ENCODE data around the gene SECISBP2L. TPM values are rescaled to one million over a fixed set of nuclear protein-coding genes. Genes with fewer than 3 reads are reported as not detected.

Gene SECISBP2L
- total RNA-seq, 1 experiment from 2014 or later: 36.4 TPM

GRCh38 chr15:49038382-49038781 lies 7.9 kb downstream of the SECISBP2L start:
- H3K27me3 ChIP-seq (replicated peaks; ENCODE audit: insufficient read depth, low read depth, low read length, poor library complexity): no peaks in the 10 kb centered on the region
- DNase-seq (ENCODE audit: low spot score): no peak
- TF ChIP-seq CTCF (conservative IDR thresholded peaks at IDR 0.05; ENCODE audit: low read depth, low read length): no peak
- TF ChIP-seq EZH2 (IDR thresholded peaks at IDR 0.05; ENCODE audit: borderline replicate concordance, low read depth, low read length, poor library complexity, severe bottlenecking): no peak
- BruUV-seq (replicated peaks): no TSS peak
- no peak overlapping the region for H3K27ac ChIP-seq (ENCODE audit: low read depth, low read length, poor library complexity, severe bottlenecking)
- intact Hi-C loops (cut with micrococcal nuclease; ENCODE audit: unreplicated experiment): loop anchor here (10.0 kb wide), 1 partner anchor 174 kb away; no protein-coding TSS in a partner anchor
- H3K9me3 ChIP-seq (ENCODE audit: low read depth, low read length, poor library complexity, severe bottlenecking): no peaks in the 10 kb centered on the region
- H3K4me1 ChIP-seq (ENCODE audit: insufficient read depth, low read length, poor library complexity, severe bottlenecking): peaks cover 17% of the 10 kb centered on the region
- POLR2A ChIA-PET (ENCODE audit: low non-redundant PET): no interaction called here
- H3K36me3 ChIP-seq (ENCODE audit: insufficient read depth, low read length, poor library complexity, severe bottlenecking): peaks cover 6% of the 10 kb centered on the region
- no peak overlapping the region for H3K4me3 ChIP-seq (ENCODE audit: low read depth, low read length, poor library complexity, severe bottlenecking)
- CTCF ChIA-PET: no interaction called here

GRCh38 chr15:49037546-49037940 lies 8.7 kb downstream of the SECISBP2L start:
- H3K27ac ChIP-seq (ENCODE audit: low read depth, low read length, poor library complexity, severe bottlenecking): no peak overlapping the region
- H3K4me3 ChIP-seq (ENCODE audit: low read depth, low read length, poor library complexity, severe bottlenecking): no peak overlapping the region
- peaks cover 6% of the 10 kb centered on the region for H3K36me3 ChIP-seq (ENCODE audit: insufficient read depth, low read length, poor library complexity, severe bottlenecking)
- H3K27me3 ChIP-seq (replicated peaks; ENCODE audit: insufficient read depth, low read depth, low read length, poor library complexity): no peaks in the 10 kb centered on the region
- CTCF ChIA-PET: no interaction called here
- intact Hi-C loops (cut with micrococcal nuclease; ENCODE audit: unreplicated experiment): loop anchor here (10.0 kb wide), 1 partner anchor 173 kb away; no protein-coding TSS in a partner anchor
- peak; percentile 51 for DNase-seq (ENCODE audit: low spot score)
- TF ChIP-seq CTCF (conservative IDR thresholded peaks at IDR 0.05; ENCODE audit: low read depth, low read length) (no peak), EZH2 (IDR thresholded peaks at IDR 0.05; ENCODE audit: borderline replicate concordance, low read depth, low read length, poor library complexity, severe bottlenecking) (no peak)
- peaks cover 15% of the 10 kb centered on the region for H3K4me1 ChIP-seq (ENCODE audit: insufficient read depth, low read length, poor library complexity, severe bottlenecking)
- BruUV-seq (replicated peaks): no TSS peak
- H3K9me3 ChIP-seq (ENCODE audit: low read depth, low read length, poor library complexity, severe bottlenecking): no peaks in the 10 kb centered on the region
- POLR2A ChIA-PET (ENCODE audit: low non-redundant PET): no interaction called here

GRCh38 chr15:49036650-49037545 lies 9.3 kb downstream of the SECISBP2L start:
- BruUV-seq (replicated peaks): no TSS peak
- intact Hi-C loops (cut with micrococcal nuclease; ENCODE audit: unreplicated experiment): loop anchor here (10.0 kb wide), 1 partner anchor 172 kb away; no protein-coding TSS in a partner anchor
- H3K9me3 ChIP-seq (ENCODE audit: low read depth, low read length, poor library complexity, severe bottlenecking): no peaks in the 10 kb centered on the region
- POLR2A ChIA-PET (ENCODE audit: low non-redundant PET): no interaction called here
- peaks cover 6% of the 10 kb centered on the region for H3K36me3 ChIP-seq (ENCODE audit: insufficient read depth, low read length, poor library complexity, severe bottlenecking)
- no peak overlapping the region for H3K4me3 ChIP-seq (ENCODE audit: low read depth, low read length, poor library complexity, severe bottlenecking)
- peaks cover 15% of the 10 kb centered on the region for H3K4me1 ChIP-seq (ENCODE audit: insufficient read depth, low read length, poor library complexity, severe bottlenecking)
- no peak for DNase-seq (ENCODE audit: low spot score)
- no peaks in the 10 kb centered on the region for H3K27me3 ChIP-seq (replicated peaks; ENCODE audit: insufficient read depth, low read depth, low read length, poor library complexity)
- CTCF ChIA-PET: no interaction called here
- H3K27ac ChIP-seq (ENCODE audit: low read depth, low read length, poor library complexity, severe bottlenecking): no peak overlapping the region
- no peak for TF ChIP-seq CTCF (conservative IDR thresholded peaks at IDR 0.05; ENCODE audit: low read depth, low read length)
- TF ChIP-seq EZH2 (IDR thresholded peaks at IDR 0.05; ENCODE audit: borderline replicate concordance, low read depth, low read length, poor library complexity, severe bottlenecking): no peak

Measured in A673 (cell line).